Natural killer cell treated with Interleukin-12 subunit alpha and Interleukin-12 subunit beta and Interleukin-15 and Interleukin-18, amount 100 ng/mL, for 72 hours (primary cell): ENCODE data around the gene MTF2. TPM values are rescaled to one million over a fixed set of nuclear protein-coding genes. Genes with fewer than 3 reads are reported as not detected.
"Not testable (repeated sequence)": the region's sequence is repeated elsewhere in the genome, so short reads cannot be mapped to it uniquely, and the experiment has no call there.

ENCODE experiments used
- ATAC-seq, 2 donors: fragments of 150-1000 bp; cut with Tn5 transposase in 1 of 2; sonication (Bioruptor Pico), chemical (Tn5 transposase) in 1 of 2; 2 replicates each; pipeline ENCODE4 v1.10.0; 2021
- DNase-seq: peaks from one replicate; pipeline ENCODE4 v3.0.0; 2022; ENCODE audit warnings: low spot score
- H3K27ac Mint-ChIP-seq, 2 donors: 1 replicate in 1 of 2; 2 replicates in 1 of 2; pipeline ENCODE4 v1.8.0; 2022; ENCODE audit warnings: mixed read lengths in 2 of 2, mild to moderate bottlenecking in 1 of 2, moderate library complexity in 1 of 2
- H3K27me3 Mint-ChIP-seq, 2 donors: 1 replicate in 1 of 2; 2 replicates in 1 of 2; pipeline ENCODE4 v1.8.0; 2022; ENCODE audit warnings: mixed read lengths in 2 of 2
- H3K36me3 Mint-ChIP-seq: one replicate; pipeline ENCODE4 v1.8.0; 2022; ENCODE audit warnings: mixed read lengths
- H3K4me1 Mint-ChIP-seq, 2 donors: 1 replicate in 1 of 2; 2 replicates in 1 of 2; pipeline ENCODE4 v1.8.0; 2022; ENCODE audit warnings: low read depth in 2 of 2, mixed read lengths in 2 of 2, mild to moderate bottlenecking in 1 of 2
- H3K4me3 Mint-ChIP-seq: one replicate; pipeline ENCODE4 v1.8.0; 2022; ENCODE audit warnings: mixed read lengths
- H3K9me3 Mint-ChIP-seq: 2 replicates; pipeline ENCODE4 v1.8.0; 2022; ENCODE audit warnings: mixed read lengths
- total RNA-seq, 2 donors: library from RNA; stranded (reverse); gene quantifications; one replicate each; pipeline ENCODE4 v1.2.3, GENCODE V29; 2022

MTF2 gene
- 10 to 100 TPM; 45.1 to 63.6 TPM for total RNA-seq

- ATAC-seq (peak; percentile 98), DNase-seq (peak; percentile 96)
- Mint-ChIP-seq H3K9me3 (no peaks in the 10 kb centered on the region), H3K27me3 (peaks cover 0 to 2% of the 10 kb centered on the region in 2 donors), H3K4me3 (peak within 1 kb of the TSS; percentile 100), H3K27ac (peak within 1 kb of the TSS; percentile 97 to 99), H3K4me1 (peaks cover 33 to 42% of the 10 kb centered on the region in 2 donors), H3K36me3 (peaks cover 7% of the 10 kb centered on the region)
Measured at GRCh38 chr1:93078986-93079654, at the start of gene MTF2. Gene MTF2 (plus strand): TSS chr1:93079283. CDS start chr1:93079527, 244 bp downstream.

- Mint-ChIP-seq H3K9me3 (no peaks in the 10 kb centered on the region), H3K4me1 (peaks cover 6 to 13% of the 10 kb centered on the region in 2 donors), H3K36me3 (no peaks in the 10 kb centered on the region), H3K27me3 (peaks cover 7 to 19% of the 10 kb centered on the region in 2 donors), H3K4me3 (no peak overlapping the region), H3K27ac (peak overlapping the region in 1 of 2 donors; percentile 5)
- DNase-seq (no peak), ATAC-seq (no peak)
Measured at GRCh38 chr1:93029317-93029716, 49.8 kb upstream of the MTF2 start.

- not testable (repeated sequence) for DNase-seq, H3K36me3 Mint-ChIP-seq, H3K4me3 Mint-ChIP-seq, H3K9me3 Mint-ChIP-seq, ATAC-seq, H3K27ac Mint-ChIP-seq
- H3K4me1 Mint-ChIP-seq = peaks cover 6 to 13% of the 10 kb centered on the region in 2 donors
- peaks cover 7 to 19% of the 10 kb centered on the region in 2 donors for H3K27me3 Mint-ChIP-seq
Measured at GRCh38 chr1:93030191-93030590, 48.9 kb upstream of the MTF2 start.

GRCh38 chr1:93031711-93032110 is 47.4 kb upstream of the MTF2 start:
- DNase-seq (no peak), ATAC-seq (no peak)
- Mint-ChIP-seq H3K27ac (no peak overlapping the region), H3K36me3 (no peaks in the 10 kb centered on the region), H3K4me3 (no peak overlapping the region), H3K4me1 (peaks cover 6 to 11% of the 10 kb centered on the region in 2 donors), H3K9me3 (no peaks in the 10 kb centered on the region), H3K27me3 (peaks cover 7 to 14% of the 10 kb centered on the region in 2 donors)

- no peaks in the 10 kb centered on the region for H3K9me3 Mint-ChIP-seq
- no peaks in the 10 kb centered on the region for H3K36me3 Mint-ChIP-seq
Measured at GRCh38 chr1:93033029-93033428, 46.1 kb upstream of the MTF2 start.

GRCh38 chr1:93033785-93034184 is 45.3 kb upstream of the MTF2 start:
- Mint-ChIP-seq H3K36me3 (no peaks in the 10 kb centered on the region), H3K9me3 (no peaks in the 10 kb centered on the region), H3K27me3 (peaks cover 0 to 7% of the 10 kb centered on the region in 2 donors), H3K27ac (no peak overlapping the region), H3K4me1 (peaks cover 6 to 17% of the 10 kb centered on the region in 2 donors), H3K4me3 (no peak overlapping the region)
- DNase-seq (no peak), ATAC-seq (no peak)

More at GRCh38 chr1:93033029-93033428, 46.1 kb upstream of the MTF2 start:
- no peak overlapping the region for H3K27ac Mint-ChIP-seq
- DNase-seq (no peak), ATAC-seq (no peak)
- peaks cover 6 to 13% of the 10 kb centered on the region in 2 donors for H3K4me1 Mint-ChIP-seq
- no peak overlapping the region for H3K4me3 Mint-ChIP-seq
- H3K27me3 Mint-ChIP-seq = peaks cover 0 to 9% of the 10 kb centered on the region in 2 donors

GRCh38 chr1:93034397-93034796 is 44.7 kb upstream of the MTF2 start:
- Mint-ChIP-seq H3K9me3 (no peaks in the 10 kb centered on the region), H3K27ac (no peak overlapping the region), H3K36me3 (no peaks in the 10 kb centered on the region), H3K4me1 (peaks cover 2 to 15% of the 10 kb centered on the region in 2 donors), H3K4me3 (no peak overlapping the region), H3K27me3 (peaks cover 0 to 4% of the 10 kb centered on the region in 2 donors)
- no peak for DNase-seq
- no peak for ATAC-seq

- H3K9me3 Mint-ChIP-seq = no peaks in the 10 kb centered on the region
- H3K4me3 Mint-ChIP-seq = no peak overlapping the region
- H3K27ac Mint-ChIP-seq = peak overlapping the region in 1 of 2 donors; percentile 39
- H3K27me3 Mint-ChIP-seq = peaks cover 0 to 3% of the 10 kb centered on the region in 2 donors
- H3K36me3 Mint-ChIP-seq = no peaks in the 10 kb centered on the region
- ATAC-seq (no peak), DNase-seq (no peak)
- peaks cover 3 to 15% of the 10 kb centered on the region in 2 donors for H3K4me1 Mint-ChIP-seq
Measured at GRCh38 chr1:93036672-93037071, 42.4 kb upstream of the MTF2 start.

- DNase-seq (peak; percentile 74), ATAC-seq (peak; percentile 96 to 97)
- Mint-ChIP-seq H3K27ac (peak overlapping the region; percentile 83 to 93), H3K4me1 (peaks cover 10 to 19% of the 10 kb centered on the region in 2 donors), H3K9me3 (no peaks in the 10 kb centered on the region), H3K36me3 (no peaks in the 10 kb centered on the region), H3K4me3 (peak overlapping the region; percentile 74), H3K27me3 (no peaks in the 10 kb centered on the region)
Measured at GRCh38 chr1:93042187-93043056, 36.7 kb upstream of the MTF2 start.

- peak overlapping the region; percentile 74 for H3K4me3 Mint-ChIP-seq
- ATAC-seq = no peak
- no peaks in the 10 kb centered on the region for H3K9me3 Mint-ChIP-seq
- no peak for DNase-seq
- H3K27me3 Mint-ChIP-seq = no peaks in the 10 kb centered on the region
- peaks cover 10 to 17% of the 10 kb centered on the region in 2 donors for H3K4me1 Mint-ChIP-seq
- no peaks in the 10 kb centered on the region for H3K36me3 Mint-ChIP-seq
- H3K27ac Mint-ChIP-seq = peak overlapping the region; percentile 83 to 93
Measured at GRCh38 chr1:93043057-93043557, 36.0 kb upstream of the MTF2 start.

- H3K27me3 Mint-ChIP-seq = no peaks in the 10 kb centered on the region
- no peaks in the 10 kb centered on the region for H3K36me3 Mint-ChIP-seq
- peaks cover 0 to under 1% of the 10 kb centered on the region in 2 donors for H3K4me1 Mint-ChIP-seq
- no peak for ATAC-seq
- H3K9me3 Mint-ChIP-seq = no peaks in the 10 kb centered on the region
- no peak overlapping the region for H3K4me3 Mint-ChIP-seq
- H3K27ac Mint-ChIP-seq = no peak overlapping the region
- DNase-seq = no peak
Measured at GRCh38 chr1:93047618-93048017, 31.5 kb upstream of the MTF2 start.

GRCh38 chr1:93051961-93052360 is 27.1 kb upstream of the MTF2 start:
- H3K27ac Mint-ChIP-seq = no peak overlapping the region
- no peaks in the 10 kb centered on the region for H3K4me1 Mint-ChIP-seq
- no peaks in the 10 kb centered on the region for H3K36me3 Mint-ChIP-seq
- DNase-seq (no peak), ATAC-seq (no peak)
- H3K27me3 Mint-ChIP-seq = peaks cover 8 to 12% of the 10 kb centered on the region in 2 donors
- H3K4me3 Mint-ChIP-seq = no peak overlapping the region
- H3K9me3 Mint-ChIP-seq = no peaks in the 10 kb centered on the region

GRCh38 chr1:93056214-93056613 is 22.9 kb upstream of the MTF2 start:
- H3K36me3 Mint-ChIP-seq = no peaks in the 10 kb centered on the region
- no peak overlapping the region for H3K4me3 Mint-ChIP-seq
- peaks cover 25 to 36% of the 10 kb centered on the region in 2 donors for H3K27me3 Mint-ChIP-seq
- ATAC-seq = no peak
- H3K4me1 Mint-ChIP-seq = no peaks in the 10 kb centered on the region
- no peak for DNase-seq
- no peaks in the 10 kb centered on the region for H3K9me3 Mint-ChIP-seq
- no peak overlapping the region for H3K27ac Mint-ChIP-seq

GRCh38 chr1:93056649-93057048 is 22.4 kb upstream of the MTF2 start:
- DNase-seq (no peak), ATAC-seq (no peak)
- no peak overlapping the region for H3K4me3 Mint-ChIP-seq

More at GRCh38 chr1:93056649-93057048, 22.4 kb upstream of the MTF2 start:
- Mint-ChIP-seq H3K4me1 (no peaks in the 10 kb centered on the region), H3K27ac (no peak overlapping the region), H3K9me3 (no peaks in the 10 kb centered on the region), H3K27me3 (peaks cover 26 to 38% of the 10 kb centered on the region in 2 donors), H3K36me3 (no peaks in the 10 kb centered on the region)
